Anterior cingulate cortex (tissue), 58 donors: ENCODE data around the gene RPS5.
"Not testable (repeated sequence)": the region's sequence is repeated elsewhere in the genome, so short reads cannot be mapped to it uniquely, and the experiment has no call there.

ENCODE experiments used
- DNase-seq, 58 donors: peaks; one replicate each; lab custom pipeline; 2025; lab: John Stamatoyannopoulos, UW

RPS5 gene

DNA sequence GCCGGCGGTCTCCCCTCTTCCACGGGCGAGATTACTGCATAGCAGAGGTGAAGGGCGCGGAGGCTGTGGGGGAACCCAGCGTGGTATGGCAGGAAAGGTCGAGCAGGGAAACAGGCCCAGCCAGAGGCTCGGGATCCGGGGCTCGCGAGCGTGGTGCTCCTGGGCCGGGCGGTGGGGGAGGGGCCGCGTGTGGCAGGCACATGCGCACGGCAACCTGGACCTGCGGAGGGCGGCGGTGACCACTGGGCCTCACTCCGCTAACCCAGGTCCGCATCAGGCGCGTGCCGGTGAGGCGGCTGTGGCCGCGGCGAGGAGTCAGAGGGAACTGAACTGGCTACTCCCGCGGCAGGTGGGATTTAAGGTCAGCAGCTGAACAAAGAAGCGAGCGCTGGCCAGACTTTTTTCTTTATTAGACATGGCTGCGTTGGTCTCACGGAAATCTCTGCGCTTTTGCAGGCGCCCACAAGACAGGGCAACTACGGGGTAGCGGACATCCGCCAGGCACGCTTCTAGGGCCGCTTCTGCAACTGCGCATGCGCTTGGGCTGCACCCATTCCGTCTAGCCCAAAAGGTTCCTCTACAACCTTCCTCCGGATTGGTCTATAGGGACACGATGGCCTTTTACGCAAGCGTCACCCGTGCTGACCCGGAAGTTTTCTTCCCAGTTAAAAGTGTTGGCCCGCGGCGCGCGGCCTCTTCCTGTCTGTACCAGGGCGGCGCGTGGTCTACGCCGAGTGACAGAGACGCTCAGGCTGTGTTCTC, at the start of gene RPS5:
TSS of gene RPS5 (plus strand) at position 694 of the 762 bp plus-strand sequence. CDS start 869 bp downstream, outside the sequence.
- DNase-seq, result peak; percentile 69 to 99 (median 95)

DNA sequence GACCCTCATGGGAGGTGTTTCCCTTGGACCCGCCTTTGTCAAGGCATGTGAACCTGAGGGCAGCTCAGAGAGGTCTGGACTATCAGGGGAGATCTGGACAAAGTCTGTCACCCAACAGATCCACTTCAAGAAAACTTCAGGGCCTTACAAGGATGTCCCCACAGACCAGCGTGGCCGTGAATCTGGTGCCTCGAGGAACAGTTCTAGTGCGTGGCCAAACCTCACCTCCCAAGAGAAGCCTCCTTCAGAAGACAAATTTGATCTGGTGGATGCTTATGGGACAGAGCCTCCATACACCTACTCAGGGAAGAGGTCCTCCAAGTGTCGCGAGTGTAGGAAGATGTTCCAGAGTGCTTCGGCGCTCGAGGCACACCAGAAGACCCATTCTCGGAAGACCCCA, 48.7 kb upstream of the RPS5 start:
- DNase-seq, result no peak

DNA sequence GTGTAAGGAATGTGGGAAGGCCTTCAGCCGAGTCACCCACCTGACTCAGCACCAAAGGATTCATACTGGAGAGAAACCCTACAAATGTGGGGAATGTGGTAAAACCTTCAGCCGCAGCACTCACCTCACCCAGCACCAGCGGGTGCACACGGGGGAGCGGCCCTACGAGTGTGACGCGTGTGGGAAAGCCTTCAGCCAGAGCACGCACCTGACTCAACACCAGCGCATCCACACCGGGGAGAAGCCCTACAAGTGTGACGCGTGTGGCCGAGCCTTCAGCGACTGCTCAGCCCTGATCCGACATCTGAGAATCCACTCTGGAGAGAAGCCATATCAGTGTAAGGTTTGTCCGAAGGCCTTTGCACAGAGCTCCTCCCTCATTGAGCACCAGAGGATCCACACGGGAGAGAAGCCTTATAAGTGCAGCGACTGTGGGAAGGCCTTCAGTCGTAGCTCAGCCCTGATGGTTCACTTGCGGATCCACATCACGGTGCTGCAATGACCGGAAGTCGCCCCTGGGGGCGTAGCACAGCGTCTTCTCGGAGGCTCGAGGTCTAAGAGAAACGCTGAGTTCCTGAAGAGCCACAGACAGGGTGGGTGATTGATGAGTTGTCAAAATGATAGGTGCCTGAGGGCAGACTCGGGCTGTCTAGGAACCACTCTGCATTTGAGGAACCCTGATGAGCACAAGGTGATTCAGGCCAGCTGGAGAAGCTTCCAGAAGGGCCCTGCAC, 48.1 kb upstream of the RPS5 start:
- DNase-seq, result no peak

DNA sequence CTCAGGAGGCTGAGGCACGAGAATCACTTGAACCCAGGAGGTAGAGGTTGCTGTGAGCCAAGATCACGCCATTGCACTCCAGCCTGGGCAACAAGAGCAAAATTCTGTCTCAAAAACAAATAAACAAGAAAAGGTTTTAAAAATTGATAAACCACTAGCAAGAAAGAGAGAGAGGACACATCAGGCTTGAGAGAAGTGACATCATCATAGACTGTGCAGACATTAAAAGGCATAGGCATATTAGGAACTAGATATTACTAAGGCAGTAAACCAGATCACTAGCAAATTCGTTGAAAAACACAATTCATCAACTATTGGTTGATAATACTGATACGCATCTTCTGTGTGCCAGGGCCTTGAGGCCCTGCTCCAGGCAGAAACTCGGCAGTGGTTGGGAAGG, 41.5 kb upstream of the RPS5 start:
- no peak for DNase-seq

DNA sequence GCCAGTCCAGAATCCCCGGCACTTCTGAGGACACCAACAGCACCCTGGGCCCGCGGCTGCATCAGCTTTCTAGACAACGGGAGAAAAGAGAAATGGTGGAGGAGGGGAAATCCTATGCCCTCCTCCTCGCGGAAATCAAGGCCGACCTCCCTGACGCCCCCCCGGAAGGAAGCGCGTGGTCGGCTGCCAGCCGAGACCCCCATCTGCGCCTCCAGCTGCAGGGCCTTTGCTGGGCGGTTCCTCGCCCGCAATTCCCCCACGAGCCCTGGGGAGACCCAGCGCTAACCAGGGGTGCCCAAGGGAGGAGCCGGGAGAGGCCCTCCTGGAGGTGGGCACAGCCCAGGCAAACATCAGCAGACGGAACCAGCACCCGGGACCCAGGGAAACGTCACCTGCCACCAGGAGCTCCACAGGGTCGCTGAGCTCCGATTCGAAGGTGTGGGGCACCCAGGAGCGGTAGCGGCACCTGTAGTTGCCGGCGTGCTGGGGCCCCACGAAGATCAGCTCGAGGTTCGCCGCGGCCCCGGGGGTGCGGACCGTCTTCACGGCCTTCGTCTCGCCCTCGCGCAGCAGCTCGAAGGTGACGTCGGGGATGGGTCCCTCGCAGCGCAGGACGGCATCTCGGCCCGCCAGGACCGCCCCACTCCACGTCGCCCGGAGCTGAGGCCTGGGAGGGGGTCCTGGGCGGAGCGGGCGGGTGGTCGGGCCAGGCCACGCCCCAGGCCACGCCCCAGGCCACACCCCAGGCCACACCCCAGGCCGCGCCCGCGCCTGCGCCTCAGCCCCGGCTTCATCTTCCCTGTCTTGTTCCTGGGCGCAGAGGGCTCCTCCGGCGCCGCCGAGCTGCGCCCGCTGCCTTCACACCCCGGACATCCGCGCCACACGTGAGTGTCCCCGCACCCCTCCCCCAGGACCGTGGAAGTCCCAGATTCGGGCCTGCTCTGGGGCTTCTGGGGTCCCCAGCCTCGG, 39.8 kb upstream of the RPS5 start:
- DNase-seq, result peak in 57 of 58 donors; percentile 19 to 84 (median 66)

DNA sequence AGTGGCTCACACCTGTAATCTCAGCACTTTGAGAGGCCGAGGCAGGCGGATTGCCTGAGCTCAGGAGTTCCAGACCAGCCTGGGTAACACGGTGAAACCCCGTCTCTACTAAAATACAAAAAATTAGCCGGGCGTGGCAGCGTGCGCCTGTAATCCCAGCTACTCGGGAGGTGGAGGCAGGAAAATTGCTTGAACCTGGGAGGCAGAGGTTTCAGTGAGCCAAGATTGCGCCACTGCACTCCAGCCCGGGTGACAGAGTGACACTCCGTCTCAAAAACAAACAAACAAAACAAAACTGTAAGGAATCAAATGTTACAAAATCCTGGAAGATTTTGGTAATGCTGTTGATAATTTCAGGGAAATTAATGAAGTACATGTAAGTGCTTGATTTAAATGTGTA, 39.0 kb upstream of the RPS5 start:
- not testable (repeated sequence) for DNase-seq

DNA sequence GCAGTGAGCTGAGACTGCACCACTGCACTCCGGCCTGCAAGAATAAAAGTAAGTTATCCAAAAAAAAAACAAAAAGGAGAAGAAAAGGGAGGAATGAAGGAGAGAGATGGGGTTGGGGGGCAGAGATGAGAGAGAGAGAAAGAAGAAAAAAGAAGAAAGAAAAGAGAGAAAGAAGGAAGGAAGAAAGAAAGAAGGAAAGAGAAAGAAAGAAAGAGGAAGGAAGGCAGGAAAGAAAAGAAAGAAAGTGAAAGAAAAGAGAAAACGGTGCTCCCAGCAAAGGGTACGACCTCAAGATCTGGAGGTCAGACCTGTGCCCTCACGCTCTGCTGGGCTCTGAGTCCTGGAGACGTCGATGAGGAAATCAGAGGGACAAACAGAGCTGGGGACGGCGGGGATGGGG, 37.5 kb upstream of the RPS5 start:
- DNase-seq, result no peak

DNA sequence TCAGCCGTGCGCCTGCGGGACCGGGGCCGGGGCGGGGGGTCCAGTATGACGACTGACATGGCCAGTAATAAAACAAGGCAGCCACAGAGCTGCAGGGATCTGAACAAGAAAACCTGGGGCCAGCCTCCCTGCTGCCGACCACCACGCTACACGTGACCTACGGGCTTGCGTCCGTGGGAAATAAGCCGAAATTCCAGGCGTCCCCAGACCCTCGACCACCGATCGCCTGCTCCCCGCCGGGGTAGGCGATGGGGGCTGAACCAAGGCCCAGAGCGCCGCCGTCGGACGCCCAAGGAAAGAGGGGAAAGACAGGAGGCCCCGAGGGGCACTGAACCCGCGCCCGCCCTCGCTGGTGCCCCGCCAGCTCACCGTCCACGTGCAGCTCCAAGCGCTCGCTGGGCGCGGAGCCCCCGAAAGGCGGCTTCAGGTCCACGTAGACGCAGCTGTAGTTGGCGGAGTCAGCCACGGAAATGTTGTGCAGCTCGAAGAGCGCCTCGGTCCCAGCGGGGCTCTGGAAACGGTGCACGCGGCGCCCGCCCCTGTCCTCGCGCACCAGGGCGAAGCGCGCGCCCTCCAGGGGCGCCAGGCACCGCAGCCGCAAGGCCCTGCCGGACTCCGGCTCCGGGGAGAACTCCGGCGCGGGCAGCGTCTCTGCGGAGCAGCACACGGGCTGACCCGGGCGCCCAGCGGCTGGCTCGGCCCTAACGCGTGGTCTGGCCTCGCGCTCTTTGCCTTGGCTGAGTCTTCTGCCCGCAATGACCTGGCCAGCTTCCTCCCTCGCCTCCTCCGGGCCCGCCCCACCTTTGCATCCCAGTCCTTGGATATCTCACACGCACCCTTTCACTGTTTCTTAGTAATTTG, 36.8 kb upstream of the RPS5 start:
- no peak for DNase-seq

DNA sequence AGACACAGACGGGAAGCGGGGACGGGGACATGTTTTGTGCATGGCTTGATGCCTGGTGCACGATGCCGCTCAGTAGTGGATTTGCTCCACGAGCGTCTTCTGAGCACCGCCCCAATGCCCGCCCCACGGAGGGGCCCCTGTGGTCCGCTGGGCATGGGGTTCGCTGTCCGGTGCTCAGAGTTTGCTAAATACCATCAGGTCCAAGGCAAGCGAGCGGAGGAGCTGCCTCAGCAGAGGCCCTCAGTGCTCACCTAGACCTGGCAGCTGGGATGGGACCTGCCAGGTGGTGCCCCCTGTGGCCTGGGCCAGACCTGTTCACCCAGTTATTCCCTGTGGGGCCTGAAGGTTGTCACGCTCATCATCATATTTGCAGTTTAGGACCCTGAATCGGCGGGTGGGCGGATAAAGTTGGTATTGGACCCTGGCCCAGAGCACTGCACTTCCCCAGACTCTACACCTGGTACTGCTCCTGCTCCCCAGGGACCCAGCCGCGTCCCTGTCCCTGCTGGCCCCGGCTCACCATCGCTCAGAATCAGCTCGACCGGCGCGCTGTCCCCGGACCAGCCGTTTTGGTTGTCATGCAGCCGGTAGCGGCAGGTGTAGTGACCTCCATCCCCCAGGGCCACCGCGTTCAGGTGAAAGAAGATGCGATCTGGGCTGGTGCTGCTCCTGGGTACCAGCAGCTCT, 36.1 kb upstream of the RPS5 start:
- no peak for DNase-seq

DNA sequence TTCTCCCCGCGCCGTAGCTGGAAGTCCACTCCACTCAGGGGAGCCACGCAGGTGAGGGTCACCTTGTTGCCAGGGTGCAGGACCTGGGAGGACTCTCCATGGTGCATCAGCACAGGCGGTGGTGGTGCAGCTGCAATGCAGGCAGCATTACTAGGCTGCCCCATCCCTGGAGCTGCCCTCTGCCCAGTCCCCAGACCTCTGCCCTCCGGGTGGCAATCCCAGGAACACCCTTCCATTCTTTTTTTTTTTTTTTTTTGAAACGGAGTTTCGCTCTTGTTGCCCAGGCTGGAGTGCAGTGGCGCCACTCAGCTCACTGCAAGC, 35.6 kb upstream of the RPS5 start:
- DNase-seq, result no peak

DNA sequence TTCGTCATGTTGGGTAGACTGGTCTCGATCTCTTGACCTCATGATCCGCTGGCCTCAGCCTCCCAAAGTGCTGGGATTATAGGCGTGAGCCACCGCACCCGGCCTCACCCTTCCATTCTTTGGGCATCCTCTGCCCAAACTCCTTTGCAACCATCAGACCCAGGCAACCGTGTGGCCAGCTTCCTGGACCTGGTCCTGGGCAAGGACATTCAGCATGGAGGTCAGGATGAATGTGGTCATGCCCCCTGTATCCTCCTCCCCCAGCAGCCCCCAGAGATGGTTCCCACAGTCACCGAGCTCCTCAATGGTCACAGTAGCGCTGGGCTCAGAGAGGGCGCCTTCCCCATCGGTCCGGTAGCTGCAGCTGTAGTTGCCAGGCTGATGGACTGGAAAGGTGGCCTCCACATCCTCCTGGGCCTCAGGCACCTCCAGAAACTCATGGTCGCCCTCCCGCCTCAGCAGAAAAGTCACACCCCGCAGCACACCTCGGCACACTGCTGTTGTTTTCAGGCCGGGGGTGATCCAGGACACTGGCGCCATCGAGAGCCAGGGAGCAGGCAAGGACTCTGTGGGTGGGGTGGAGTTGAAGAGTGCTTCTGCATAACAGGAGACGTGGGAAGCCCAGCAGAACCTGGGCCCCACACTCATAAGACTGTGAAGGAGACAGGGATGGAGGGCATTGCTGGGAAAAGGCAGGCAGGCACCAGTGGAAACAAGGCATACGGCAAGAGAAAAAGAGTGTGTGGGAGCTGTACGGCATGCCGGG, 34.9 kb upstream of the RPS5 start:
- DNase-seq, result no peak

DNA sequence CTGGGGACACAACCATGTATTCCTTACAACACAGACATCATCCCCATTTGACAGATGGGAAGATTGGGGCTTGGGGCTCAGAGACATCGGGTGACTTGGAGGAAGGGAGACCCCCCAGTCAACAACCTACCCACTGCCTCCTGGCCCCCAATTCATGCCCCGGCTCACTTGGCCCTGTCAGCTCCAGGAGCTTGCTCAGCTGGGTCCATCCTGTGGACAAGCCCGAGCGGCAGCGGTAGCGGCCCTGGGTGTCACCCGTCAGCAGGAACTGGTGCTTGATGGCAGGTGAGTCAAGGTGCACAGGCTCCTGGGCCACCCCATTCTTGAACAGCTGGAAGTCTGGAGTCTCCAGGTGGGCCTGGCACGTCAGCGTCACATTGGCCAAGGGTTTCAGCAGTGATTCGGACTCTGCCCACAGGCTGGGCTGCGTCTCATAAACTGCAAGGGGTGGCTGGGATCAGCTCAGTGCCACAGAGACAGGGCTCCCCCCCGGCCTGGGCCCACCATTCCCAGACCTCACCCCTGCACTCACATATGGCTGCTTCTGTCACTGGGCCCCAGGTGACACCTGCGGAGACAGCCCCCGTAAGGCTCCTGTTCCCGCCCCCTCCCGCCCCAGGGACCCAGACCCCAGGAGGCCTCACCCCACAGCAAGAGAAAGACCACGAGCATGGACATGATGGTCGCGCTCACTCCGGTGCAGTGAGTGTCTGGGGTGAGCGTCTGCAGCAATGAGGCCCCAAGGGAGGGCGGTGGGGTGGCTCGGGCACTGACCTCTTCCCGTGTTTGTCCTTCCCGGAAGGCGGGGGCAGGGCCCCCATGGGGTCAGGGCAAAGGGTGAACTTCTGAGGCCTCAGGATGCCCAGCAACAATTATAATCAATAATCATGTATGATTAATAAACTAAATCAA, 34.1 kb upstream of the RPS5 start, which contains the start of gene A1BG:
TSS of gene A1BG (minus strand) at position 733 of the 912 bp plus-strand sequence. CDS start at position 678, 55 bp downstream.
- no peak for DNase-seq

DNA sequence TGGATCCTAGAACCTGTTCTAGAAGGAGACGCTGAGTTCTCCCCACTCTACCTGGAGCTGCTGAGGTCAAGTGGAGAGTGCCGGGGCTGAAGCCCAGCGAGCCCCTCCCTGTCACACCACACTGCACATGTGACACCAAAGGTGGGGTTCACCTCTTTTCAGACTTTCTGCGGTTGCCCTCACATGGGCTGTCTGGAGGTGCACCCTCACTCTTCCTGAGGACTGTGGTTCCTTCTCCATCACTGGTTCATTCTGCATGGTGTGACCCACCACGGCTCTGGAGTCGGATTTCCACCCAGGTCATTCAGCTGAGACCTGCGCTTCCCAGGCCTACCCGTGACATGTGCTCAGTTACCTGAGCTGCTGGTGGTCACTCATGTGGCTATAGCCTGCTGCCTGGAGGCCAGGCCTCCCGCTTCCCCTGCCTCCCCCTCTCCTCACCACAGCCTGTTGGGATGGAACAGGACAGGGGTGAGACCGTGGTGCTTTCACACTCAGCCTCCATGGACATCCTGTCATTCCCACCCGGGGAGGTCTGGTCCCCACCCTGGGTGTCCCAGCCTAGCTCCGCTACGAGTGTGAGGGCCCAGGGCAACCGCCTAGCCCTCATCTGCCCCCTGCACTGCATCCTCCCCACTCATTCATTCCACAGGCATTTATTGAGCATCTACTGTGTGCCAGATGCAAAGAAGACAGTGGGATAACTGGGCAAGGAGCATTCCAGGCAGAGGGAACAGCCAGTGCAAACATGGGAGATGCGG, 33.2 kb upstream of the RPS5 start:
- DNase-seq, result no peak

DNA sequence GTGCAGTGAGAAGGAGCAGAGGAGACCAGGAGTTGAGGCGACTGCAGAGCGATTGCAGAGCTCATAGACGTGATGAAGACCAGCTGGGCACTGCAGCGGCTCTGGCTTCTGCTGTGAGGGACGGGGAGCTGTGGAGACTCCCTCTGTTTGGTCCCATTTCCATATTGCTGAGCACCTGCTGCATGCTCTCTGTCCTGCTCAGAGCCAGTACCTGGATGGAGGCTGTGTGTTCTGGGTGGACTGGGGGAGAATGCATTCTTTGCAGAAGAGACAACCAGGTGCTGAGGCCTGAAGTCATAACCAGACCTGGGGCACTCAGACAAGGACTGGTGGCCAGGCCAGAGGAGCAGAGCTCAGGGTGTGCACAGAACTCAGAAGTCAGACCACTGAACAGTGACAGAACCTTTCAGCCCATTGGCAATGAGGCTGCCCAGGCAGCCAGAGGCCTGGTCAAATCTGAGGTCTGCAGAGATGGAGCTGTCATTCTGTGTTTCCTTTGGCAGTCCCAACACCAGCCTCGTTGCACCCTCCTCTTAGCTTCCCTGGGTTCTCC, 32.5 kb upstream of the RPS5 start:
- no peak for DNase-seq

DNA sequence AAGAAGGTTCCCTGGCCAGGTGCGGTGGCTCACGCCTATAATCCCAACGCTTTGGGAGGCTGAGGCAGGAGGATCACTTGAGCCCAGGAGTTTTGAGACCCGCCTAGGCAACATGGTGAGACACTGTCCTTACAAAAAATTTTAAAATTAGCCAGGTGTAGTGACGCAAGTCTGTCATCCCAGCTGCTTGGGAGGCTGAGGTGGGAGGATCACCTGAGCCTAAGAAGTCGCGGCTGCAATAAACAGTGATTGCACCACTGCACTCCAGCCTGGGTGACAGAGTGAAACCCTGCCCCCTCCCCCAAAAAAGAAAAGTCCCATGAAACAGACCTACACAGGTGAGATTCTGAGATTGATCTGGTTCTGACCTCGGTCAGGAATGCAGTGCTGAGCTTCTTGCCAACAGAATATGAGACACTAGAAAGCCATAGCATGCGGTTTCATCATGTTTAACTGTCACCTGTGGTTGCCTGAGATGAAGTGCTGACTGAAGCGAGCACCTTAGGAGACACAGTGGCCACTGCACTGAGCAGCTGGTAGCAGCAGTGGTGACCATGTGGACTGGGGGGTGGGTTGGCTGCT, 31.8 kb upstream of the RPS5 start:
- DNase-seq, result no peak
